Endodermal cell (in vitro differentiated cells): ENCODE data around the gene VRTN. TPM values are rescaled to one million over a fixed set of nuclear protein-coding genes. Genes with fewer than 3 reads are reported as not detected.
"Not testable (repeated sequence)": the region's sequence is repeated elsewhere in the genome, so short reads cannot be mapped to it uniquely, and the experiment has no call there.

Experiments used
- DNase-seq: peaks from one replicate; pipeline ENCODE4 v3.0.0-alpha.2; 2017
- H3K27ac ChIP-seq: 2 replicates; pipeline ENCODE4 v1.5.1; 2013; ENCODE audit warnings: mild to moderate bottlenecking, low read depth, low read length, moderate library complexity
- H3K27me3 ChIP-seq: 2 replicates; pipeline ENCODE4 v1.6.1; 2013; ENCODE audit warnings: mild to moderate bottlenecking, low read length, moderate library complexity; ENCODE audit not compliant: insufficient read depth, control insufficient read depth, poor library complexity, severe bottlenecking
- H3K36me3 ChIP-seq: 2 replicates; pipeline ENCODE4 v1.7.0; 2013; ENCODE audit warnings: mild to moderate bottlenecking, low read length, moderate library complexity; ENCODE audit not compliant: control insufficient read depth, insufficient read depth
- H3K4me1 ChIP-seq: one replicate; pipeline ENCODE4 v1.7.0; 2013; ENCODE audit warnings: low read length; ENCODE audit not compliant: control insufficient read depth, insufficient read depth
- H3K4me3 ChIP-seq: 2 replicates; pipeline ENCODE4 v1.5.1; 2013; ENCODE audit warnings: mild to moderate bottlenecking, low read length, moderate library complexity
- H3K9ac ChIP-seq: 2 replicates; pipeline ENCODE4 v1.6.1; 2013; ENCODE audit warnings: mild to moderate bottlenecking, low read length, moderate library complexity; ENCODE audit not compliant: poor library complexity, severe bottlenecking; ENCODE audit errors: extremely low read depth
- H3K9me3 ChIP-seq: 2 replicates; pipeline ENCODE4 v1.6.1; 2013; ENCODE audit warnings: mild to moderate bottlenecking, low read length, moderate library complexity; ENCODE audit not compliant: control insufficient read depth
- H3K27ac Mint-ChIP-seq: 2 replicates; pipeline ENCODE4 v1.8.0; 2020; ENCODE audit warnings: mixed read lengths
- H3K27me3 Mint-ChIP-seq: 2 replicates; pipeline ENCODE4 v1.8.0; 2021; ENCODE audit warnings: mild to moderate bottlenecking, mixed read lengths; ENCODE audit not compliant: insufficient read depth
- H3K36me3 Mint-ChIP-seq: 2 replicates; pipeline ENCODE4 v1.8.0; 2020; ENCODE audit warnings: low read depth, mixed read lengths
- H3K4me1 Mint-ChIP-seq: 2 replicates; pipeline ENCODE4 v1.8.0; 2020; ENCODE audit warnings: mixed read lengths
- H3K4me3 Mint-ChIP-seq: 2 replicates; pipeline ENCODE4 v1.8.0; 2020; ENCODE audit warnings: mild to moderate bottlenecking, moderate library complexity, mixed read lengths
- H3K9me3 Mint-ChIP-seq: 2 replicates; pipeline ENCODE4 v1.8.0; 2020; ENCODE audit warnings: mild to moderate bottlenecking, mixed read lengths
- WGBS, 2 experiments: methylation state at CpG; one replicate each; pipeline versions ENCODE4 v1.1.5 to v1.1.7; 2013; ENCODE audit warnings: missing lambda C conversion rate in 2 of 2, mixed read lengths in 1 of 2; ENCODE audit not compliant: insufficient coverage in 1 of 2, insufficient read length in 1 of 2; 5-methylcytosine and 5-hydroxymethylcytosine counted together
- total RNA-seq, 2 donors: library from RNA; stranded (reverse); fragmentation: NEBNext Ultra II Directional in 1 of 2; extraction: Animal tissue kit (Norgen Biotek cat#: 25700) in 1 of 2; gene quantifications; 2 replicates in 1 of 2; 3 replicates in 1 of 2; pipeline ENCODE4 v1.2.1, GENCODE V29; 2021
- TF ChIP-seq, protein P1 (sequence below): fragments of 200-600 bp; sonication (generic); conservative IDR thresholded peaks from 2 replicates; pipeline ENCODE4 v1.5.0; 2021; ENCODE audit warnings: antibody characterized with exemption, mild to moderate bottlenecking

The VRTN gene
- total RNA-seq, 2 donors from 2014 or later = 61.8 to 108 TPM

DNA sequence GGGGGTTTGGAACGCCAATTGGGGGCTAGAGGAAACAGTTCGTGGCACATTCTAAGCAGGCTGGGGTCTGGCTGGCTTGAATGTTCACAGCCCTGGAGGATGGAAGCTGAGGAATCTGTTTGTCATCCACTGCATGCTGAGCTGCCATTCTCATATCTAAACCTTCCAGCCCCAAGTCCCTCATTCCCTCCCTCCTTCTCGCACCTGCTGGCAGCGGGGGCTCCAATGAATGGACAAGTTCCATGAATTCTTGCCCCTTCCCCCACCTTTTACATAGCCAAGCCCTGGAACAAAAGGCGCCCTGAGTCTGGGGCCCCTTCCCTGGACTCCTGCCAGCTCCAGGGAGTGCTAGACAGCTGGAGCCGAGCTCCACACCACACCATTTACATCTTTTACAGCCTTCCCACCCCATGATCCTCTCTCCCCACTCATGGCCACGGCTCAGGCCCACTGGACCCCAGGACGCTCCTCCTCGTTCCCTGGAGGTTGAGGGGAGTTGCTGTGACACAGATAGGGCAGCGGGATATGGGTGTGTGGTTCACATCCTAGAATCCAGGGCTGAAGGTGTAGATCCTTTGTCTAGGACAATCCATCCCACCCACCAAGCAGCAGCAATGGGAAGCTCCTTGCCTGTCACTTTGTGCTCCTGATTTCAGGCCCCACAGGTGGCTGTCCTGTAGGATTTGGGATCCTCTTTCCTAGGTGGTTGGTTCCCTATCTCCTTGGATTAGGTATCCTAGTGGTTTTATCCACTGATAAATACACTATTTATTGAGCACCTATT is 21.7 kb upstream of the VRTN start:
- 2 to 4% methylated on average over 6 to 9 of the region's 10 CpGs for WGBS, 2 experiments

GRCh38 chr14:74329950-74330552 is 18.2 kb upstream of the VRTN start:
- H3K27ac ChIP-seq, H3K9ac ChIP-seq, H3K36me3 ChIP-seq, H3K4me3 ChIP-seq, H3K27me3 ChIP-seq, DNase-seq, H3K9me3 Mint-ChIP-seq, H3K4me3 Mint-ChIP-seq, H3K9me3 ChIP-seq, H3K27me3 Mint-ChIP-seq: not testable (repeated sequence)
- peaks cover 13% of the 10 kb centered on the region for H3K36me3 Mint-ChIP-seq
- whole genome bisulfite sequencing, 2 experiments = 74 to 81% methylated on average over 6 to 7 of the region's 9 CpGs
- H3K27ac Mint-ChIP-seq = peak overlapping the region; percentile 88
- peaks cover 19% of the 10 kb centered on the region for H3K4me1 ChIP-seq
- peaks cover 44% of the 10 kb centered on the region for H3K4me1 Mint-ChIP-seq

More for the DNA sequence above, 21.7 kb upstream of the VRTN start:
- TF ChIP-seq, protein P1, sequence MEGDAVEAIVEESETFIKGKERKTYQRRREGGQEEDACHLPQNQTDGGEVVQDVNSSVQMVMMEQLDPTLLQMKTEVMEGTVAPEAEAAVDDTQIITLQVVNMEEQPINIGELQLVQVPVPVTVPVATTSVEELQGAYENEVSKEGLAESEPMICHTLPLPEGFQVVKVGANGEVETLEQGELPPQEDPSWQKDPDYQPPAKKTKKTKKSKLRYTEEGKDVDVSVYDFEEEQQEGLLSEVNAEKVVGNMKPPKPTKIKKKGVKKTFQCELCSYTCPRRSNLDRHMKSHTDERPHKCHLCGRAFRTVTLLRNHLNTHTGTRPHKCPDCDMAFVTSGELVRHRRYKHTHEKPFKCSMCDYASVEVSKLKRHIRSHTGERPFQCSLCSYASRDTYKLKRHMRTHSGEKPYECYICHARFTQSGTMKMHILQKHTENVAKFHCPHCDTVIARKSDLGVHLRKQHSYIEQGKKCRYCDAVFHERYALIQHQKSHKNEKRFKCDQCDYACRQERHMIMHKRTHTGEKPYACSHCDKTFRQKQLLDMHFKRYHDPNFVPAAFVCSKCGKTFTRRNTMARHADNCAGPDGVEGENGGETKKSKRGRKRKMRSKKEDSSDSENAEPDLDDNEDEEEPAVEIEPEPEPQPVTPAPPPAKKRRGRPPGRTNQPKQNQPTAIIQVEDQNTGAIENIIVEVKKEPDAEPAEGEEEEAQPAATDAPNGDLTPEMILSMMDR = no peak
- H3K27ac ChIP-seq = peak overlapping the region; percentile 94
- peaks cover 5% of the 10 kb centered on the region for H3K36me3 ChIP-seq
- peaks cover 21% of the 10 kb centered on the region for H3K4me1 ChIP-seq
- no peaks in the 10 kb centered on the region for H3K9me3 Mint-ChIP-seq
- peak; percentile 98 for DNase-seq
- H3K27ac Mint-ChIP-seq = peak overlapping the region; percentile 98
- H3K27me3 ChIP-seq = no peaks in the 10 kb centered on the region
- peaks cover 13% of the 10 kb centered on the region for H3K36me3 Mint-ChIP-seq
- H3K9ac ChIP-seq = peak overlapping the region; percentile 77
- H3K9me3 ChIP-seq = no peaks in the 10 kb centered on the region
- no peaks in the 10 kb centered on the region for H3K27me3 Mint-ChIP-seq
- peaks cover 38% of the 10 kb centered on the region for H3K4me1 Mint-ChIP-seq
- peak overlapping the region; percentile 41 for H3K4me3 Mint-ChIP-seq
- peak overlapping the region; percentile 32 for H3K4me3 ChIP-seq

GRCh38 chr14:74333909-74334308 is 14.4 kb upstream of the VRTN start:
- Histone ChIP-seq H3K36me3 (no peaks in the 10 kb centered on the region), H3K9me3 (no peaks in the 10 kb centered on the region), H3K27ac (no peak overlapping the region), H3K4me1 (peaks cover 8% of the 10 kb centered on the region), H3K9ac (no peak overlapping the region), H3K4me3 (no peak overlapping the region), H3K27me3 (no peaks in the 10 kb centered on the region)
- H3K27me3 Mint-ChIP-seq = no peaks in the 10 kb centered on the region
- peaks cover 28% of the 10 kb centered on the region for H3K4me1 Mint-ChIP-seq
- H3K4me3 Mint-ChIP-seq = no peak overlapping the region
- no peaks in the 10 kb centered on the region for H3K9me3 Mint-ChIP-seq
- H3K27ac Mint-ChIP-seq = no peak overlapping the region
- TF ChIP-seq, protein P1 = no peak
- 92 to 95% methylated on average over 2 to 4 of the region's 4 CpGs for WGBS, 2 experiments
- DNase-seq = no peak
- H3K36me3 Mint-ChIP-seq = peaks cover 11% of the 10 kb centered on the region
